MM.1S (cell line): Measurements from ENCODE around the gene TMEM123.
"Not testable (repeated sequence)": the region's sequence is repeated elsewhere in the genome, so short reads cannot be mapped to it uniquely, and the experiment has no call there.

Experiments used
- EZH2 ChIP-seq: fragments of 300-600 bp; sonication (generic); optimal IDR thresholded peaks from 2 replicates; pipeline ENCODE3; 2017; ENCODE audit warnings: low read depth, mild to moderate bottlenecking, antibody characterized with exemption, low read length, mixed read lengths
- EZH2phosphoT487 ChIP-seq: fragments of 300-600 bp; sonication (generic); IDR thresholded peaks from 2 replicates; pipeline ENCODE4 v1.6.1; 2018; ENCODE audit warnings: antibody characterized with exemption, low read length
- TF ChIP-seq, protein P1 (sequence below): fragments of 300-600 bp; sonication (generic); IDR thresholded peaks from 2 replicates; pipeline ENCODE4 v1.5.1; 2016; ENCODE audit warnings: antibody characterized with exemption, low read length, mixed read lengths

GRCh38 chr11:102444693-102445092 lies 7.9 kb downstream of the TMEM123 start:
- TF ChIP-seq, protein P1, sequence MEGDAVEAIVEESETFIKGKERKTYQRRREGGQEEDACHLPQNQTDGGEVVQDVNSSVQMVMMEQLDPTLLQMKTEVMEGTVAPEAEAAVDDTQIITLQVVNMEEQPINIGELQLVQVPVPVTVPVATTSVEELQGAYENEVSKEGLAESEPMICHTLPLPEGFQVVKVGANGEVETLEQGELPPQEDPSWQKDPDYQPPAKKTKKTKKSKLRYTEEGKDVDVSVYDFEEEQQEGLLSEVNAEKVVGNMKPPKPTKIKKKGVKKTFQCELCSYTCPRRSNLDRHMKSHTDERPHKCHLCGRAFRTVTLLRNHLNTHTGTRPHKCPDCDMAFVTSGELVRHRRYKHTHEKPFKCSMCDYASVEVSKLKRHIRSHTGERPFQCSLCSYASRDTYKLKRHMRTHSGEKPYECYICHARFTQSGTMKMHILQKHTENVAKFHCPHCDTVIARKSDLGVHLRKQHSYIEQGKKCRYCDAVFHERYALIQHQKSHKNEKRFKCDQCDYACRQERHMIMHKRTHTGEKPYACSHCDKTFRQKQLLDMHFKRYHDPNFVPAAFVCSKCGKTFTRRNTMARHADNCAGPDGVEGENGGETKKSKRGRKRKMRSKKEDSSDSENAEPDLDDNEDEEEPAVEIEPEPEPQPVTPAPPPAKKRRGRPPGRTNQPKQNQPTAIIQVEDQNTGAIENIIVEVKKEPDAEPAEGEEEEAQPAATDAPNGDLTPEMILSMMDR, result not testable (repeated sequence)
- TF ChIP-seq EZH2phosphoT487, EZH2: not testable (repeated sequence)
